DND-41 (cell line): ENCODE data around the gene EGFL6.
"Not testable (repeated sequence)": the region's sequence is repeated elsewhere in the genome, so short reads cannot be mapped to it uniquely, and the experiment has no call there.

Experiments
- ATAC-seq: fragments of 200-7000 bp; cut with Tn5 transposase; 3 replicates; pipeline ENCODE4 v1.9.1; 2021; ENCODE audit warnings: low read depth; ENCODE audit not compliant: insufficient read depth
- DNase-seq: peaks from one replicate; pipeline ENCODE4 v3.0.0-alpha.2; 2020
- H2AFZ ChIP-seq: 2 replicates; pipeline ENCODE4 v1.6.0; 2012; ENCODE audit warnings: low read depth, low read length
- H3K27ac ChIP-seq: 2 replicates; pipeline ENCODE4 v1.5.1; 2012; ENCODE audit warnings: low read length, inconsistent platforms
- H3K27me3 ChIP-seq: fragments of 200-600 bp; sonication (generic); 2 replicates; pipeline ENCODE4 v1.6.0; 2012; ENCODE audit warnings: low read length, mild to moderate bottlenecking, inconsistent platforms; ENCODE audit not compliant: insufficient read depth, poor library complexity
- H3K36me3 ChIP-seq: 2 replicates; pipeline ENCODE4 v1.5.1; 2012; ENCODE audit warnings: low read length, inconsistent platforms; ENCODE audit not compliant: insufficient read depth
- H3K4me1 ChIP-seq: 2 replicates; pipeline ENCODE4 v1.5.1; 2012; ENCODE audit warnings: mild to moderate bottlenecking, low read length; ENCODE audit not compliant: insufficient read depth
- H3K4me2 ChIP-seq: 2 replicates; pipeline ENCODE4 v1.6.0; 2012; ENCODE audit warnings: mild to moderate bottlenecking, moderate library complexity, low read length, inconsistent platforms; ENCODE audit not compliant: insufficient read depth
- H3K4me3 ChIP-seq, 2 experiments: fragments of 200-600 bp in 1 of 2; shearing (Covaris generic) in 1 of 2; 2 replicates each; pipeline ENCODE4 v1.5.1; 2012 to 2016; ENCODE audit warnings: inconsistent platforms in 2 of 2, low read length in 2 of 2, mild to moderate bottlenecking in 2 of 2, low read depth in 1 of 2, moderate library complexity in 1 of 2
- H3K79me2 ChIP-seq: 2 replicates; pipeline ENCODE4 v1.6.0; 2012; ENCODE audit warnings: low read length, inconsistent platforms; ENCODE audit not compliant: insufficient read depth
- H3K9ac ChIP-seq: 2 replicates; pipeline ENCODE4 v1.6.0; 2012; ENCODE audit warnings: low read depth, mild to moderate bottlenecking, inconsistent platforms, low read length, moderate library complexity
- H3K9me3 ChIP-seq: 2 replicates; pipeline ENCODE4 v1.5.1; 2012; ENCODE audit warnings: low read length, moderate library complexity, mild to moderate bottlenecking, inconsistent platforms; ENCODE audit not compliant: insufficient read depth, severe bottlenecking
- H4K20me1 ChIP-seq: 2 replicates; pipeline ENCODE4 v1.6.0; 2012; ENCODE audit warnings: low read length; ENCODE audit not compliant: insufficient read depth
- CTCF ChIP-seq: IDR thresholded peaks from 2 replicates; pipeline ENCODE4 v1.5.1; 2012; ENCODE audit warnings: borderline replicate concordance, low read length, moderate library complexity, mild to moderate bottlenecking; ENCODE audit not compliant: poor library complexity, severe bottlenecking; ENCODE audit errors: extremely low read depth
- EZH2 ChIP-seq: IDR thresholded peaks from 3 replicates; pipeline ENCODE4 v1.6.1; 2012; ENCODE audit warnings: borderline replicate concordance, low read depth, mild to moderate bottlenecking, moderate library complexity, low read length, inconsistent platforms; ENCODE audit not compliant: severe bottlenecking

Gene EGFL6

DNA sequence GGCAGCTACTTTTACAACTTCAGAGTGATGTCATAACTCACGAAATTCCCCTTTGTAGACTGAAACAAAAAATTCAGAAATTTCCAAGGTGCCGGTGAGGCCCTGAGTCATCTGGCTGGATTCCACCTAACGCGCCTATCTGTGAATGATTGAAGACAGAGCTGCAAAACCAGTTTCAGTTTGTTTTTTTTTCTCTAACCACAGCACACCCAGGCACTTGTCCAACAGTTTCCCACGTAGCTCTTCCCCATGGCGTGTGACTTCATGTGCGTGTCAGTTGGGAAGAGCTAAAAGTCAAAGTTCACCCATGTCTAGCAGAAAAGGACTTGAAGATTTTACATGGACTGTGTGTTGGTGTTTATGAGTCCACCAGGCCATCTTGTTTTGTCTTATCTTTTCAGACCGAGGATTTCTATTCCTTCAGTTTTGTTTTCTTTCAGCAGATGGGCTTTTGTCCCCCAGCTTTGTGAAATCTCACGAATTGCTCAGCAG is 99.9 kb downstream of the EGFL6 start:
- Histone ChIP-seq H3K4me2 (no peak overlapping the region), H2AFZ (no peak overlapping the region), H4K20me1 (no peaks in the 10 kb centered on the region), H3K36me3 (no peaks in the 10 kb centered on the region), H3K4me1 (peaks cover 3% of the 10 kb centered on the region; the same call in 1 of the 2 replicates), H3K9ac (no peak overlapping the region), H3K4me3 (no peak overlapping the region), H3K79me2 (no peaks in the 10 kb centered on the region), H3K27me3 (no peaks in the 10 kb centered on the region), H3K27ac (peak overlapping the region; percentile 20; the same call in 1 of the 2 replicates), H3K9me3 (no peaks in the 10 kb centered on the region)
- no peak for TF ChIP-seq CTCF
- no peak for TF ChIP-seq EZH2
- ATAC-seq (peak; percentile 49; the same call in 1 of the 3 replicates), DNase-seq (no peak)

- not testable (repeated sequence) for H3K4me3 ChIP-seq, H2AFZ ChIP-seq, H3K4me1 ChIP-seq, H3K9me3 ChIP-seq, H3K4me2 ChIP-seq, H3K36me3 ChIP-seq, ATAC-seq, DNase-seq, H3K79me2 ChIP-seq, H3K9ac ChIP-seq, H3K27me3 ChIP-seq, H4K20me1 ChIP-seq, H3K27ac ChIP-seq
Measured at GRCh38 chrX:13669755-13670154, 100.4 kb downstream of the EGFL6 start.

GRCh38 chrX:13670197-13670596 is 100.8 kb downstream of the EGFL6 start:
- no peaks in the 10 kb centered on the region for H4K20me1 ChIP-seq
- no peaks in the 10 kb centered on the region for H3K79me2 ChIP-seq
- no peak overlapping the region for H3K4me3 ChIP-seq
- H3K4me2 ChIP-seq, result no peak overlapping the region
- H3K27ac ChIP-seq, result no peak overlapping the region
- H3K27me3 ChIP-seq, result no peaks in the 10 kb centered on the region
- ATAC-seq, result no peak
- DNase-seq, result no peak
- no peaks in the 10 kb centered on the region for H3K36me3 ChIP-seq
- H3K9ac ChIP-seq, result no peak overlapping the region
- H3K9me3 ChIP-seq, result no peaks in the 10 kb centered on the region
- TF ChIP-seq CTCF (no peak), EZH2 (no peak)
- peaks cover 3% of the 10 kb centered on the region; the same call in 1 of the 2 replicates for H3K4me1 ChIP-seq
- H2AFZ ChIP-seq, result no peak overlapping the region

DNA sequence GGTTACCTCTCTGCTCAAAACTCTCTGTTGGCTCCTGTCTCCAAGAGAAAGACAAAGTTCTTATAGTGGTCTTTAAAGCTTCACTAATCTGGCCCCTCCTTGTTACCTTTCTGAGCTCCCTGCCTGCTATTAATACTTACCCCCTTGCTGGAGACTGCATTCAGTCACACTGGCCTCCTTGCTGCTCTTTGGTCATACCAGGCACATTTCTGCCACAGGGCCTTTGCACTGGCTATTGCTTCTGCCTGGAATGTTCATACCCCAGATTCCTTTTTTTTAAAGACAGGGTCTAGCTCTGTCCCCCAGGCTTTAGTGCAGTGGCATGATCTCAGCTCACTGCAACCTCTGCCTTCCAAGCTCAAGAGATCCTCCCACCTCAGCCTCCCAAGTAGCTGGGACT is 103.6 kb downstream of the EGFL6 start:
- Histone ChIP-seq H3K4me3 (no peak overlapping the region), H3K9me3 (no peaks in the 10 kb centered on the region), H3K79me2 (no peaks in the 10 kb centered on the region), H3K4me1 (peaks cover 3% of the 10 kb centered on the region; the same call in 1 of the 2 replicates), H4K20me1 (no peaks in the 10 kb centered on the region), H3K36me3 (no peaks in the 10 kb centered on the region), H2AFZ (no peak overlapping the region), H3K27ac (no peak overlapping the region), H3K4me2 (no peak overlapping the region), H3K9ac (no peak overlapping the region), H3K27me3 (no peaks in the 10 kb centered on the region)
- no peak for ATAC-seq
- TF ChIP-seq CTCF, result no peak
- TF ChIP-seq EZH2, result no peak
- no peak for DNase-seq
